NOMO-1 treated with dmso at 0.1 percent for 144 hours (cell line): ENCODE results near the gene SPIRE2.
"Not testable (repeated sequence)": the region's sequence is repeated elsewhere in the genome, so short reads cannot be mapped to it uniquely, and the experiment has no call there.

Experiments used
- DNase-seq: peaks from one replicate; lab custom pipeline; 2025; ENCODE audit not compliant: unreplicated experiment; lab: John Stamatoyannopoulos, UW

SPIRE2 gene

DNA sequence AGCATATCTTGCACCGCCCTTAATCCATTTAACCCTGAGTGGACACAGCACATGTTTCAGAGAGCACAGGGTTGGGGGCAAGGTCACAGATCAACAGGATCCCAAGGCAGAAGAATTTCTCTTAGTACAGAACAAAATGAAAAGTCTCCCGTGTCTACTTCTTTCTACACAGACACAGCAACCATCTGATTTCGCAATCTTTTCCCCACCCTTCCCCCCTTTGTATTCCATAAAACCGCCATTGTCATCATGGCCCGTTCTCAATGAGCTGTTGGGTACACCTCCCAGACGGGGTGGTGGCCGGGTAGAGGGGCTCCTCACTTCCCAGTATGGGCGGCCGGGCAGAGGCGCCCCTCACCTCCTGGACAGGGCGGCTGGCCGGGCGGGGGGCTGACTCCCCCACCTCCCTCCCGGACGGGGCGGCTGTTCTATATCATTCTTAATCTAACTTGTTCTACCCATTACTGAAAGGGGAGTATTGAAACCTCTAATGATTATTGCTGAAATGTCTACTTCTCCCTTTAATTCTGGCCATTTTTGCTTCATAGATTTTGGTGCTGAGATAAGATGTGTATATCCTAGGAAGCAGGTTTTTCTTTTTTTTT lies 21.6 kb upstream of the SPIRE2 start:
- not testable (repeated sequence) for DNase-seq

GRCh38 chr16:89808475-89808874 lies 19.8 kb upstream of the SPIRE2 start:
- no peak for DNase-seq

- no peak for DNase-seq
Measured at GRCh38 chr16:89811321-89811720, 17.0 kb upstream of the SPIRE2 start.

DNA sequence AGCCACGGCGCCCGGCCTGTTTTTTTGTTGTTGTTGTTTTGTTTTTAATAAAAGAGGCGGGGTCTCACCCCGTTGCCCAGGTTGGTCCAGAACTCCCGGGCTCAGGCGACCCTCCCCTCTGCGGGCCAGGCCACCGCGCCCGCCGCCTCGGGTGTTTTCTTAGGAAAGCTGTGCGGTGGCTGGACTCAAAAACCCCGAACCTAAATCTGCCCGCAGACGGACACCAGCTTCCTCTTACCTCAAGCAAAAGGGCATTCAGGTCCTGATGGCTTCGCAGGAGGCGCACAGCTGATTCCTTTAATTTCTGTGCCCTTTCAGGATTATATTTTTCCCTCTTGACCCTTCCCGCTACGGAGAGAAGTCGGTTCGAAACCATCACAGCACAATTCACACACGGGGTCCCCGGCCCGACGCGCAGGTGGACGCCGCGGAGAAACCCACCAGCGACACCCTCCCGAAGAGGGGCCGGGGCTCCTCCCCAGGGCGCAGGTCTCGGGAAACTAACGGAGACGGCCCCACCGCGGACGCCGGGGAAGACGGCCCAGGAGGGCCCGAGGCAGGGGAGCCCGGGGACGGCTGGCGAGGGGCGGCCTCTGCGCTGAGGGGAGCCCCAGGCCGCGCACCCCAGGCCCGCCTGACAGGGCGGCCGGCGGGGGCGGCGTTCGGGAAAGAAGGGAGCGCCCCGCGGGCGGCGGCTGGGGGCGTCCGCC lies 12.5 kb upstream of the SPIRE2 start:
- peak; percentile 18 for DNase-seq

GRCh38 chr16:89818851-89819403 lies 9.3 kb upstream of the SPIRE2 start:
- DNase-seq = not testable (repeated sequence)

DNA sequence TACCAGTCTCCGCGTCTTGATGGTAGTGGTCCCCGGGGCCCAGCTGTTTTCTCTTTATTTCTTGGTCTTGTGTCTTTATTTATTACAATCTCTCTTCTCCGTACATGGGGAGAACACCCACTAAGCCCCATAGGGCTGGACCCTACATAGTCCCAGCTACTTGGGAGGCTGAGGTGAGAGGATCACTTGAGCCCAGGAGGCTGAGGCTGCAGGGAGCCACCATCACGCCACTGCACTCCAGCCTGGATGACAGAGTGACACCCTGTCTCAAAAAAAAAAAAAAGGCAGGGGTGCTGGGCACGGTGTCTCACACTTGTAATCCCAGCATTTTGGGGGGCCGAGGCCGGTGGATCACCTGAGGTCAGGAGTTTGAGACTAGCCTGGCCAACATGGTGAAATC lies 8.8 kb upstream of the SPIRE2 start:
- DNase-seq = not testable (repeated sequence)

DNA sequence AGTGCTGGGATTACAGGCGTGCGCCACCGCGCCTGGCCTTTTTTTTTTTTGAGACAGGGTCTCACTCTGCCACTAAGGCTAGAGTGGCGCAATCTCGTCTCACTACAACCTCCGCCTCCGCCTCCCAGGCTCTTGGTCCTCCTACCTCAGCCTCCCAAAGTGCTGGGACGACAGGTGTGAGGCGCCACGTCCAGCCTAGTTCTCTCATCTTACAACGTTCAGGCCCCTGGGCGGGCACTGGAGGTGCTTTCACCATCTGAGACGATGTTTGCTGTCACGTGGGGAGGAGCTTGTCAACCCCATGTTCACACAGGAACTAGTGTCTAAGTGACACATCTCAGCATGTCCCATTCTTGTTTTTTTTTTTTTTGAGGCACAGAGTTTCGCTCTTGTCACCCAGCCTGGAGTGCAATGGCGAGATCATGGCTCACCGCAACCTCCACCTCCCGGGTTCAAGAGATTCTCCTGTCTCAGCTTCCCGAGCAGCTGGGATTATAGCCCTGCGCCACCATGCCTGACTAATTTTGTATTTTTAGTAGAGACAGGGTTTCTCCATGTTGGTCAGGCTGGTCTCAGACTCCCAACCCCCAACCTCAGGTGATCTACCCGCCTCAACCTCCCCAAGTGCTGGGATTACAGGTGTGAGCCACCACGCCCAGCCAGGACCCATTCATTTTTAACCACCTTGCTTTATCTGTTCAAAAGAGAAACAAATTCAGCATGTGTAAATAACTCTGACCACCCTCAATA lies 6.7 kb upstream of the SPIRE2 start:
- no peak for DNase-seq

GRCh38 chr16:89822188-89823086 lies 5.8 kb upstream of the SPIRE2 start:
- no peak for DNase-seq

- no peak for DNase-seq
Measured at GRCh38 chr16:89823087-89823823, 5.0 kb upstream of the SPIRE2 start.

GRCh38 chr16:89823824-89824148 lies 4.5 kb upstream of the SPIRE2 start:
- not testable (repeated sequence) for DNase-seq

DNA sequence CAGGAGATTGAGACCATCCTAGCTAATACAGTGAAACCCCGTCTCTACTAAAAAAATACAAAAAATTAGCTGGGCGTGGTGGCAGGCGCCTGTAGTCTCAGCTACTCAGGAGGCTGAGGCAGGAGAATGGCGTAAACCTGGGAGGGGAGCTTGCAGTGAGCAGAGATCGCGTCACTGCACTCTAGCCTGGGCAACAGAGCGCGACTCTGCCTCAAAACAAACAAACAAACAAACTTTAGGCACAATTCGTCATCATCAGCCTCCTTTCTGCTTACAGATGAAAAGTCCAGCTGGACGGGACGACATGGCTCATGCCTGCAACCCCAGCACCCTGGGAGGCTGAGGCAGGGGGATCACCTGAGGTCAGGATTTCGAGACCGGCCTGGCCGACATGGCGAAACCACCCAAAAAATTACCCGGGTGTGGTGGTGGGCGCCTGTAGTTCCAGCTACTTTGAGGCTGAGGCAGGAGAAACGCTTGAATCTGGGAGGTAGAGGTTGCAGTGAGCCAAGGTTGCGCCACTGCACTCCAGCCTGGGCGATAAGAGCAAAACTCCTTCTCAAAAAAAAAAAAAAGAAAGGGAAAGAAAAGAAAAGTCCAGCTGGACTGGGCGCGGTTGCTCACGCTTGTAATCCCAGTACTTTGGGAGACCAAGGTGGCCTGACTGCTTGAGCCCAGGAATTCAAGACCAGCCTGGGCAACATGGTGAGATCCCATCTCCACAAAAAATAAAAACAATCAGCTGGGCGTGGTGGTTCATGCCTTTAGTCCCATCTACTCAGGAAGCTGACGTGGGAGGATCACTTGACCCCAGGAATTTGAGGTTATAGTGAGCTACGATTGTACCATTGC lies 1.5 kb upstream of the SPIRE2 start:
- no peak for DNase-seq

GRCh38 chr16:89827383-89828198 lies 684 bp upstream of the SPIRE2 start:
- DNase-seq = peak; percentile 0

- no peak for DNase-seq
Measured at GRCh38 chr16:89828870-89829629, 775 bp downstream of the SPIRE2 start.

DNA sequence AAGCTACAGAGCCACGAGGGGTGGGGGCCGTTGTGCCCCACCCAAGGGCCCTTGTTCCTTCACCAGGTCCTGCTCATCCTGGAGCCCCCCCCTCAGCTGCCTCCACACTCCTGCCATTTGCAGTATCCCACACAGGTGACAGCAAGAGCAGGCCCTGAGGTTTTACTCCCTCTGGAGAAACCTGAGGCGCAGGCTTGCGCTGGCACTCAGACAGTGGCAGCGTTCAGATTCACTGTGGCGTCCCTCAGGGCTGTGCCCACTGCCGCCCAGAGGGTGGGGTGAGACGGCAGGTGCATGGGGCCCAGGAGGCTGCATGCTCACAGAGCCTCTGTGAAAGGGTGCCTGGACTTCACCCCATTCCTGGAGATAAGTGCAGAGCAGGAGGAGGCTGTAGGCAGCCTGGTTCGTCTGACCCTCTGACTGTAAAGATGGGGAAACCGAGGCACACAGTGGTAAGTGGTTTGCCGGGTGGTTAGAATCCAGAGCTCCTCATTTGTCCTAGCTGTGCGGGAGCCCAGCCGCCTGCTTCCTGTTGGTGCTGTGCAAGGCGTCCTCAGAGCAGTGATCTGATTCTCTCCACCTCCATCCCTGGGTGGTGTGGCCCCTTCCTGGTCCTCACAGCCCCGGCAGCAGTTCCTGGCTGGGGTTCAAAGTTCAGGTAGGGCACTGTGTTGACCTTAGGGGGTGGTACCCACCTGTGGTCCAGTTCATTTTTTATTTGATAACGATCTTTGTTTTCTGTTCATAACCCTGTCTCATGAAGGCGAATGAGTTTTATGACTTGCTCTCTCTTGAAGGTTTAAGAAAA lies 1.6 kb downstream of the SPIRE2 start:
- DNase-seq = no peak

DNA sequence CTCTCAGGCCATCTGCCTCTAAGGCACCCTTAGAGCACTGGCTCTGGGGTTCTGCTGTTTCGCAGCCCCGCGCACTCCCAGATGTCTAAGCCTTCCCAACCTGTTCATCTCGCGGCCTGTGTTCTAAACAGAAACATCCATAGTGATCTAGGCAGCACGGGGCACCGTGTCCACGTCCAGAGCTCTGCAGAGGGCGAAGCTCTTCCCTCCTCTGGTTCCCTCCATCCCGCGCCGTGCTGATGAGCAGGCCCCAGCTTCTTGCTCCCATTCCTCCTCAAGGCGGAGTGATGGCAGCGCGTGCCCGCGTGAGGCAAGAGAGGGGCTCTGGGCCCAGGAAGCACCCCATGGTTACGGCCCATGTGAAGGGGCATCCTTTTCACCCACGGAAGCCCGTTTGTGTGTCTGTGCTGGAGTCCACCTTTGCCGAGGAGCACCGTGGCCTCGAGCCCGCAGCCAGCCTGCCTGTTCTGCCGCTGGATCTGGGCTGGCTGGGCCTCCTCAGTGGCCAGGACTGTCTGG lies 3.6 kb downstream of the SPIRE2 start:
- DNase-seq = no peak

GRCh38 chr16:89833664-89834363 lies 5.5 kb downstream of the SPIRE2 start:
- DNase-seq = not testable (repeated sequence)
